Femur (tissue), 1 donor: ENCODE results near the gene DUSP22.
"Not testable (repeated sequence)": the region's sequence is repeated elsewhere in the genome, so short reads cannot be mapped to it uniquely, and the experiment has no call there.

Experiments used
- DNase-seq: peaks from one replicate; pipeline ENCODE4 v3.0.0-alpha.2; 2017

DUSP22 gene, protein sequence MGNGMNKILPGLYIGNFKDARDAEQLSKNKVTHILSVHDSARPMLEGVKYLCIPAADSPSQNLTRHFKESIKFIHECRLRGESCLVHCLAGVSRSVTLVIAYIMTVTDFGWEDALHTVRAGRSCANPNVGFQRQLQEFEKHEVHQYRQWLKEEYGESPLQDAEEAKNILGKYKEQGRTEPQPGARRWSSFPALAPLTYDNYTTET

DNA sequence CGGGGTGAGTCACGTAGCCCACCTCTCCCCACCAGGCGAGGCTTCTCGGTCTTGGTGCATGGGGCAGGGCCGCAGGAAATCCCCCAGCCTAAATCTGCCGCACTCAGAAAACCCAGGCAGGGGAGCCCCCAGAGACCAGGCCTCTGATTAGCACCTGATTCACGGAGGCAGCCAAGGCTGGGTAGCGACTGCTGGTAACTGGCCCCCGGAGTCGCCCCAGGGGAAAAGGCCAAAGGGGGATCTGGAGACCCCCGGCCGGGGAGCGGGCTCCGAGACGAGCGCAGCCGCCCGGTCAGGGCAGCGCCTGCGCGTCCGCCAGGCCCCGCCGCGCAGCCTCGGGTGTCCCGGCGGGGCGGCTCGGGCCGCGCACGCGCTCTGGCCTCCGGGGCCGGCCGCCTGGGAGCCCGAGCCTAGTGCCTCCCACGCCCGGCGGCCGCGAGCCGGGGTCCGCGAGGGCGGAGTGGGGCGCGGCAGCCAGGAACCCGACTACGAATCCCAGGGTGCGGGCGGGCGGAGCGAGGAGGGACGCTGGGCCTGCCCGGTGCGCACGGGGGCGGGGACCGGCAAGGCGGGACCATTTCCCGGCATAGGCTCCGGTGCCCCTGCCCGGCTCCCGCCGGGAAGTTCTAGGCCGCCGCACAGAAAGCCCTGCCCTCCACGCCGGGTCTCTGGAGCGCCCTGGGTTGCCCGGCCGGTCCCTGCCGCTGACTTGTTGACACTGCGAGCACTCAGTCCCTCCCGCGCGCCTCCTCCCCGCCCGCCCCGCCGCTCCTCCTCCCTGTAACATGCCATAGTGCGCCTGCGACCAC lies at the start of gene DUSP22:
DUSP22 (plus strand) TSS at position 791 of the 809 bp plus-strand sequence. CDS start 53 bp downstream, outside the sequence.
- peak; percentile 89 for DNase-seq

DNA sequence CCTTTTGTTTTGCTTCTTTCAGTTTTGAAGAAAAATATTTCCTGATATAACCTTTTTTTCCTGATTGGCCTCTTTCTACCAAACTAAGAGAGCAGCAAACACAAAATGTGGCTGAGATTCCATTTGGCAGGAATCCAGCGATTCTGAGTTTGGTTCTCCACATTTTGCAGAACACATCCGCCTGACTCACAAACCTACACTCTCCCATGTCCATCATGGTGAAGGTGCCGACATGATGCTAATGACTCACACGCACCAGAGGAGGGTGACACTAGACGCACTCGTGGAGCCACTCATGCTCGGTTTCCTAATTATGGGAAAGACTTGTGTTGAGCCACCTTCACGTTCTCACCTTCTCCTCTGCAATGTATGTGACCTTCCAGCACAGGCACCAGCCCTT lies 45.9 kb upstream of the DUSP22 start:
- DNase-seq = no peak

DNA sequence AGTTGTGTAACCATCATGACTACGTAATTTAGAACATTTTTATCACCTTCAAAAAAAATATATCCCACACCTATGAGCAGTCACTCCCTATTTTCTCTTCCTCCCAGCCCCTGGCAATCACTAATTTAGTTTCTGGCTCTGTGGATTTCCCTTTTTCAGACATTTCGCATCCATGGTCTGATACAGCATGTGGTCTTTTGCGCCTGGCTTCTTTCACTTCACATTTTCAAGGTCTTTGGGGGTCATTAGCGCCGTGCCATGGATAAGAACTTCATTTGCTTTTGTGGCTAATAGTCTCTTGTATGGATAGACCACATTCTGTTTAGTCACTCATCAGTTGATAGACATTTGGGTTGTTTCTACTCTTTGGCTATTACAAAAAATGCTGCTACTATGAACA lies 44.9 kb upstream of the DUSP22 start:
- DNase-seq = no peak

DNA sequence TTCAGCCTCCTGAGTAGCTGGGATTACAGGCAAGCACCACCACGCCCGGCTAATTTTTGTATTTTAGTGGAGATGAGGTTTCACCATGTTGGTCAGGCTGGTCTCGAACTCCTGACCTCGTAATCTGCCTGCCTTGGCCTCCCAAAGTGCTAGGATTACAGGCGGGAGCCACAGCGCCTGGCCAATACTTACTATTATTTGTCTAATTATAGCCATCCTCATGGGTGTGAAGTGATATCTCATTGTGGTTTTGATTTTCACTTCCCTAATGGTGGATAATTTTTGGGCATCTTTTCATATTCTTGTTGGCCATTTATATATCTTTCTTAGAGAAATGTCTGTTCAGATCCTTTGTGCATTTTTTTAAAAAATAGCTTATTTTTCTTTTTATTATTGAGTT lies 44.2 kb upstream of the DUSP22 start:
- DNase-seq = not testable (repeated sequence)

DNA sequence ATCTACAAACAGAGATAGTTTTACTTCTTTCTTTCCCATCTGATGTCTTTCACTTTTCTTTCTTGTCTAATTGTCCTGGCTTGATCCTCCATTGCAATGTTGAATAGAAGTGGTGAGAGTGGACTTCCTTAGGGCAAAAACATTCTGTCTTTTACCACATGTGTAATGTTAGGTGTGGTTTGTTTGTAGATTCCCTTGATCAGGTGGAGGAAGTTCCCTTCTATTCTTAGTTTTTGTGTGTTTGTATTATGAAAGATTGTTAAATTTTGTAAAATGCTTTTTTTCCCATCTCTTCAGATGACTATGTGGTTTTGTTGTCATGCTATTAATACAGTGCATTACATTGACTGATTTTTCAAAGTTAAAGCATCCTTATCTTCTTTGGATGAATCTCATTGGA lies 41.6 kb upstream of the DUSP22 start:
- DNase-seq = no peak

DNA sequence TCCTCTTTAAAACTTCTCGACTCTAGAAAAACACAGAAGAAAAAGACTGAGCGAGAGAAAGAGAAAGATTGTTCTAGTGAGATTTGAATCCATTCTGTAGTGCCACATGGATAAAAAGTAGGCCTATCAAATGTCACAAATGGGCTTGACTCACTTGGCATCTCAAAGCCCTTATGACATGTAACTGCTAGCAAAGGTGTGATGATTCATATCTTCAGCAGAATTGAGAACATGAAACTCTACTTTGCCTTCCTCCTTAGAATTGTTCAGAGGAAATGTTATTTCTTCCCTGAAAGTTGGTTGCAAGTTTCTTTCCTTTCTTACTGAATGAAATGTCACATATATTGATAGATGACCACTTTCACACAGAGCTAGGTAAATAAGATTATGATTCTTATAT lies 40.4 kb upstream of the DUSP22 start:
- no peak for DNase-seq

DNA sequence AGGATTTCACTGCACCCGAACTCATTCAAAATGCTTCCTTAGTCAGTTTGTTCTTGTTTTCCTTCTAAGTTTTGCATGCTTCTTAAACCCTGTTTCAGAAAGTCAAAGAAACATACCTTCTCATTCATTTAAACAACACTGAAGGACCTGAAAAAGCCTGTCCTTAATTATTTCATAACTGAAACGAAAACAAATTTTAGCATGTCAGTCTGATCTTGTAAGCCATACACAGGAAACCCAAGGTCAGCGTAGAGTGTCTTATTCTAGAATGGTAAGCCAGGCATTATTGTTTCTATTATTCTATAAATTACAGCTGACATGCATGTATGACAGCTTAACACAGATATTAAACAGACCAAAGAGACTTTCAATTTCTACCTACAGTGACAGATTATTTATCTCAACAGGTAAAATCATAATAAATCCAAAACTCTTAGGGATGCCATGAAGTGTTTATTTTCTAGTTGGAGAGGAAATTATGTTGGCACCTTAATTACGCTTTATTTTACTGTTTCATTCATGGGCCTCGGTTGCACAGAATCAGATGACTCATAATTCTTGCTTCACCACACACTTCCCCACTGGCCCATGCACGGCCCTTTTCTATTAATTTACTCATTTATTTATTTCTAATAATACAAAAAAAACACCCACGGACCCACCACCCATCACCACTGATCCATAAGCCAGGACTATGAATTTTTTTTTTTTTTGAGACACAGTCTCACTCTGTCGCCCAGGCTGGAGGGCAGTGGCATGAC lies 39.3 kb upstream of the DUSP22 start:
- DNase-seq = no peak

DNA sequence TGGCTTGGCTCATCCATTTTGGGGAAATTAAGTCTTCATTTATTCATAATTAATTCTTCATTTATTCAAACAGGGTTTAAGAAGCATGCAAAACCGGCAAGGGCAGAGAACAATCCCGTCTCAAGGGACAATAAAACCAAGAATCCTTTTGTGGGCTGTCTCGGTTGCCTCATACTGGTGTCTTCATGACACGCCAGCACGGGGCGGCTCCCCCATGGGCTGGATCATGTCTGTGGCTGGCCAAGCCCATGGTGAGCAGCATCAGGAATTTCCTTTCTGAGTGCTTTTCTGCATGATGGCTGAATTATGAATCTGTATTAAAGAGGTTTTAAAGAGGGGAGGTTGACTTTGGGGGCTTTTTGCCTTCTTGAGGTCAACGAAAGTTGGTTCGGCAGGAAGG lies 38.3 kb upstream of the DUSP22 start:
- no peak for DNase-seq

DNA sequence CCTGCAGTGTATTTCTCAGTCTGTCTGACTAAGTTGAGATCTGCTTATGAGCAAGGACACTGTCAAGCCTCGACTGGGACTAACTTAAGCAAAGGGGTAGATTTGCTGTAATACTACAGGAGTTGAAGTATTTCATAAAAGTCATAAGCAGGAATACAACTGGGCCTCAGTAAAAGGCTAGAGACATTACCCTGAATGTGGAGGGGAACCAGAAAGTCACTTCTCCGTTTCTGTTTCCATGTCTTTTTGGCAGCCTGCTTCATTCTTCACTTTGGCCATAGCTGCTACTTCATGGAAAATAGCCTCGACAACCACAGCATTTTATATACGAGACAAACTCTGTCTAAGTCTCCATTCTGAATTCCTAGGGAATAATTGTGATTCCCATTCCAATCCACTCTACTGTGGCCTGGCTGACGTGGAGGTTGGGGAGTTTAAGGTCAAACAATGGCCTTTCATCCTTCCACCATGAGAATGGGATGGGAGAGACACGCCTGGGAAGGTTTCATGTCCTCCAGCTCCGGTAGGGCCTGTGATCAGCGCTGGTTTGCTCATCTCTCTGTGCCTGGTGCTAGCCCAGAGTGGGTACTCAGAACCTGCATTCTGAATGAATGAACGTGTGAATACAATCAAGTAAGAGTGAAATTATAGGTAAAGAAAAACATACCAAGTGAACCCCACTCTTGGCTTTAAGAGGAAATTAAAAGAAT lies 37.1 kb upstream of the DUSP22 start:
- DNase-seq = no peak

DNA sequence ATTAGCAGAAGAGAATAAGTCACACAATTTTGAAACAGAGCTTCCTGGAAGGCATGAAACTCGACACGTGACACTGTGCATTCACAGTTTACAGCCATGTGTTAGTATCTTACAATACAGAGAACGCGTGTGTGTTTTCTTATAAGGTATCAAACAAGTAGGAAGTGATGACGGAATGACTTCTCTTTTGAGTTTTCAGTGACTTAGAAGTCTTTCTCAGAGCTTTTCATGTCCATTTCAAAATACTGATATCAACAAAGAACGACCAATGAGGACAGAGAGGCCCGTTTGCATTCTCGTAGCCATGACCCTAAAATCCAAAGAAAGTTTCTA lies 36.6 kb upstream of the DUSP22 start:
- no peak for DNase-seq

DNA sequence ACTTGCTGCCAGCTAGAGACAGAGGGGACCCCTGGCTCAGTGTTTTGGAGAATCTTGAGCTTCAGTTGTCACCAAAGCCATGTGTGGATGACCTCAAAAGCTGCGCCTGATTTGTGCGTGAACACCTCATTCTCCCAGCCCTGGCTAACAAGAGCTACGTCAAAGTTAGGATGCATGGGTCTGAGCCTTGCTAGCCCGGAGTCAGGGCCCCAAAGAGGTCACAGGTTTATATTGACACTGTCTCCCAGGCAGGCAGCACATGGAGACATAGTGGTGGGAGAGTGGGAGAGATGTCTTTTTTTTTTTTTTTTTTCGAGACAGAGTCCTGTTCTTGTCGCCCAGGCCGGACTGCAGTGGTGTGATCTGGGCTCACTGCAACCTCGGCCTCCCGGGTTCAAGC lies 36.1 kb upstream of the DUSP22 start:
- no peak for DNase-seq

DNA sequence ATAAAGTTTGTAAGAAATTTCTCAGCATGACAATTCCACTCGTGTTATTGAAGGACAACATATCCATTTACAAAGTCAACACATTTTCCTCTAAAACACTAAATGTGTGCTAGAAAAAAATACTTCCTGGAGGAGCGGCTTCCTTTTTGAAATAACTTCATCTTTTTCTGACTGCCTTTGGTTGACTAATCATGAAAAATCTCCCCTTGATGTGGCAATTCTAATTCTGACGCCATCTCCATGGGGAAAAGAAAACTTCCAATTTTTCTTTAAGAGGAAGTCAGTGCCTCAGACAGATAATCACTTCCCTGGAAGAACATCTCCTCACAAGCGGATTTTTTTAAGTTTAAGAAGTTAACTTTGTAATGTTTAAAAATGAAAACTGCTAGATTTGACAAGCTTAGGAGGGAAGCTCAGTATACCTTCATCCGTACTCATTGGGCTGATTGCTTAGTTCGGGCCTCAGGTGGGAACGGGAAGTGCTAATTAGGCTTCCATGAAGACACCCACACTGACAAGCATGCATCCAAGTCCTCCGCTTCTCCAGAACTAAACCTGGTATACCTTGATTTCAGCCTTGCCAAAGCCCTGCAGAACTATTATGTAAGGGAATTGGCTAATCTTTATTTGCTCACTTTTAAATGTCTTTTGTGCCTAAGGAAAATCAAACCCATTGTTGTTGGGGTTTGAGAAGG lies 35.1 kb upstream of the DUSP22 start:
- no peak for DNase-seq

DNA sequence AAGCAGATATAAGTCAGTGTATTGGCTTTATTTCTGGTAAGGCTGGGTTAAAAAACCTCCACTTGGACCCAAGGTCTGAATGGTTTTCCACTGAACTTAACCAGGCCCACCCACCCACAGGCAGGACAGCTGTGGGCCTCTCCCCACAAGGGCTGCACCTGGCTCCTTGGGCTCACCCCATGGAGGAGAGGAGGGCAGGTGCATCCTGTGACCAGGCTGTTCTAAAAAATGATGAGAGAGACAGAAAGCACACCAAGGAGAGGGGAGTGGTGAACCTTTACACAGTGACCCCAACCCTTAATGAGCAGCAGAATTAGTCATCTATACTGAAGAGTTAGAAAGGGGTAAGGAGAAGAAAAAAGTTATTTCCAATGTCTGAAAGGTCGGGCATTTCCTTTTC lies 34.5 kb upstream of the DUSP22 start:
- no peak for DNase-seq

DNA sequence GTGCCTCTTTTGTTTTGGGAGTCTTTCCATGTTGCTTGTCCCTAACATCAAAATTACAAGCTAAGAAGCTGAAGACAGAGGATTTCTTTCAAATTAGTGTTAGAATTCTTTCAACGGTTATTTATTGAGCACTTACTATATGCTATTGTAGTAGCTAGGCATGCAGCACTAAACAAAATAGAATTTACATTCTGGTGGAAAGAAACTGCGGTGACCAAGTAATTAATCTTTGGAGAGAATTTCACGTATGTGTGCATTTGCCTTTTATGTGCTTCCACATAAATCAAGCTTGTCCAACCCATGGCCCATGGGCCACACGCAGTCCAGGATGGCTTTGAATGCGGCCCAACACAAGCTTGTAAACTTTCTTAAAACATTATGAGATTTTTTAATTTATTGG lies 33.0 kb upstream of the DUSP22 start:
- DNase-seq = no peak

DNA sequence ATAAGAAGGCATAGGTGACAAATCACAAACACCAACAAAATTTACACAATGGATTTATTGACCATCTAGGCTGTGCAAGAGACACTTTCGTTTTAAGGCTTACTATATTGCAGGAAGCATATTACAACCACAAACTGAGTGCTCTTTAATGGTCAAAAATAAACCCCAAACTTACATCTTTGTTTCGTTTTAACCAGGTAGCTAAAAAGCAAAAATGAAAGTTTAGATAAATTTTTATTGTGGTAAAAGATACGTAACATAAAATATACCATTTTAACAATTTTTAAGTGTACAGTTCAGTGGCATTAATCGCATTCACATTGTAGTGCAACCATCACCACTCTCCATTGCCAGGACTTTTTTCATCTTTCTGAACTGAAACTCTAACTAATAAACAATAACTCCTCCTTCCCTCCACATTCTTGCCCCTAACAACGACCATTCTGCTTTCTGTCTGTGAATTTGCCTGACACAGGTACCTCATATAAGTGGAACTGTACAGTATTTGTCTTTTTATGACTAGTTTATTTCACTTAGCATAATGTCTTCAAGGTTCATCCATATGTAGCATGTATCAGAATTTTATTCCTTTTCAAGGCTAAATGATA lies 32.3 kb upstream of the DUSP22 start:
- no peak for DNase-seq

DNA sequence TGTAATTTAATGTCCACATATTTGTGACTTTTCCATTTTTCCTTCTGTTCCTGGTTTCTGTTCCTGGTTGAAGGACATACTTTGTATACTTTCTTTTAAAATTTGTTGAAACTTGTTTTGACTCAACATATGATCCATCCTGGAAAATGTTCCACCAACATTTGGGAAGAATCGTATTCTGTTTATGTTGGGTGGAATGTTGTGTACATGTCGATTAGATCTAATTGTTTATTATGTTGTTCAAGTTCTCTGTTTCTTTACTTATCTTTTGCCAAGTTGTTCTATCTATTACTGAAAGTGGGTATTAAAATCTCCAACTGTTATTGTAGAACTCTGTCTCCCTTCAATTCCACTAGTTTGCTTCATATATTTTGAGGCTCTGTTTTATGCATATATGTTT lies 27.7 kb upstream of the DUSP22 start:
- DNase-seq = no peak

DNA sequence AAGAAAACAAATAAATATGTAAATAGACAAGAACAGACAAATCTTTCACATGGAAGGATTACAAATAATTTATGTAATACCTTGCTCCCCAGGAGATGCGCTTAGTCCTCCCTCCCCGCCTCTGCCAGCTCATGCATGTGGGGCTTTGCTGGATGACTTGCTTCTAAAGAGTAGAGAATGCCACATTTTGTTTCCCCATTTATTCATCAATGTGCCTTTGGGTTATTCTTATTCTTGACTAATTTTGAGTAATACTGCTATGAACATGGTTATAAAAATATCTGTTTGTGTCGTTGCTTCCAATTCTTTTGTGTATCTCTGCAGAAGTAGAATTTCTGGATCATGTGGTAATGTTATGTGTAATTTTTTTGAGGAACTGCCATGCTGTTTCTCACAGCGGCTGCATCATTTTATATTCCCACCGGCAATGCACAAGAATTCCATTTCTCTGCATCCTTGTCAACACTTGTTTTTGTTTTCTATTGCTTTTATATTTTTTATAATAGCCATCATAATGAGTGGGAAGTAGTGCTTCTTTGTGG lies 23.8 kb upstream of the DUSP22 start:
- DNase-seq = no peak

DNA sequence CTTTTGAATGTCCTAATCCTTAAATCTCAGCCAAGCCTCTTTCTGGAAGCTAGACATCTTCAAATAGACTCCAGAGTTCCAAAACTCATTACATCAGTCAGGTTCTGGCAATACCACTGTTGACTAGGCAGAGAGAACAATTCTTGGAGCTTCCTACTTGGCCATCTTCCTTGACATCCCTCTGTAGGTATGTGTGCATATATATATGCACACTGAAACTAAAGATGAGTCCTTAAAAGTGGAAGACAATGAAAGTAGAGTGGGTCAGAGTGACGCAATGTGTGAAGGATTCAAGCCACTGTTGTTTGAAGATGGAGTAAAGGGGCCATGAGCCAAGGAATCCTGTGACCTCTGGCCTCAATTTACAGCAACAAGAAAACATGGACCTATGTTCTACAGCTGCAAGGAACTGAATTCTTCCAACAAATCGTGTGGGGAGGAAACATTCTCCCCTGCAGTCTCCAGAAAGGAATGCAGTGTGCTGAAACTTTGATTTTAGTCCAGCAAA lies 18.7 kb upstream of the DUSP22 start:
- peak; percentile 71 for DNase-seq

DNA sequence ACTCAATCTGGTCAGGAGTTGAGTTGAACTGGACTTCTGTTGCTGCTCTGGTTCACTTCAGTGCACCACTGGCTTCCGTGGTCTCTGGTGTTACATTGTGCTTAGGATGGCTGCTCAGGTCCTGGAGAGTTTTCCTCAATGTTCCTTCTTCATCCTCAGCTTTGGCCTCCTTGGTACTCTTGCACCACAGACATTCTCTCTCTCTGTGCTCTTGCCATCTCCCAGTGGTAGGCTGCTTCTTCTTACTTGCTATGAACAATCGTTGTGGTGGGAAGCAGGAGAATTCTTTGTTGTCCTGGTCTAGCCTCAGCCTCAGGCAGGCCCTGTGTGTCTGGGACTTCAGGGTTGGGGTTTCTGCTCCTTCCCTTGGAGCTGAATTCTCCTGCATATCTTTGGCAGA lies 14.5 kb upstream of the DUSP22 start:
- no peak for DNase-seq

DNA sequence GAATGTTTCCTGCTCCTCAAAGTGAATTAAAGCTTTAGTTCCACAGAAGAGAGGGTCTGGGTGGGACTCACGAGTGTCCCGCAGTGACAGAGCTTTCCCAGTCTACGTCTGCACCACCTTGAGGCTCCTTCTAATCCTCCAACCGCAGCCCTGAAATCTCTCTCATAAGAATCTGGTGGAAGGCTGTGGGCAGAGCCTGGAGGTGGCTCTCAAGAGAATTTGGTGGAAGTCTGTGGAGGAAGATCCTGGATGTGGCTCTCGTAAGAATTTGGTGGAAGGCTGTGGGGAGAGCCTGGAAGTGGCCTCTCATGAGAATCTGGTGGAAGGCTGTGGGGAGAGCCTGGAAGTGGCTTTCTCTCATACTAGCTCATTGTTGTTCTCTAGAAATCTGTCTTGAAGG lies 13.8 kb upstream of the DUSP22 start:
- no peak for DNase-seq

DNA sequence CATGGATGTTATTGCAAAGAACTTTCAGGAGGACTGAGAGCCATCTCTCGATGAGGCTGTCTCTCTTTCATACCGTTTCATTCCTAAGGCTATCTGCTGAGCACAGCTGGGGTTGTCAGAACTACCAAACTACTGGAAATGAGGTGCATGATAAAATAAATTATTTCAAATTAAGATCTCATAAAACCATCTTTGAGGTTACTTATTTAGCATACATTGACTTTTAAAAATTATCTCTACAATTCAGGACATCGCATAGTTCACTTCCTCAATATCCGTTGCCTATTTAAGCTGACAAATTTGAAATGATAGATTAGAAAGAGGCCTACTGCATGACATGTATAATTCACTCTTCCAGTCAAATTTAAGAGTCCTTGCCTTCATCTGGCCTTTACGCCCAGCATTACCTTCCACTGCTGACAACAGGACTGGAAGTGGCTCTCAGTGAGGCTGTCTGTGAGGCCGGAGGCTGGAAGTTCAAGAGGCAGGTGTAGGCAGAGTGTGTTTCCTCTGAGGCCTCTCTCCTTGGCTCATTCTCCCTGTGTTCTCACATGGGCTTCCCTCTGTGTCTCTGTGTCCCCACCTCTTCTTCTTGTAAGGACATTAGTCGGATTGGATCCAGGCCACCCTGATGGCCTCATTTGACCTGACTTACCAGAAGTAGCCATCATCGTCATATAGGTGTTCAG lies 12.8 kb upstream of the DUSP22 start:
- DNase-seq = no peak
